ENCODE measurements around the gene FGFR2. TPM values are rescaled to one million over a fixed set of nuclear protein-coding genes. Genes with fewer than 3 reads are reported as not detected.

Gene FGFR2
- total RNA-seq, 2 experiments from 2014 or later: not detected

DNA sequence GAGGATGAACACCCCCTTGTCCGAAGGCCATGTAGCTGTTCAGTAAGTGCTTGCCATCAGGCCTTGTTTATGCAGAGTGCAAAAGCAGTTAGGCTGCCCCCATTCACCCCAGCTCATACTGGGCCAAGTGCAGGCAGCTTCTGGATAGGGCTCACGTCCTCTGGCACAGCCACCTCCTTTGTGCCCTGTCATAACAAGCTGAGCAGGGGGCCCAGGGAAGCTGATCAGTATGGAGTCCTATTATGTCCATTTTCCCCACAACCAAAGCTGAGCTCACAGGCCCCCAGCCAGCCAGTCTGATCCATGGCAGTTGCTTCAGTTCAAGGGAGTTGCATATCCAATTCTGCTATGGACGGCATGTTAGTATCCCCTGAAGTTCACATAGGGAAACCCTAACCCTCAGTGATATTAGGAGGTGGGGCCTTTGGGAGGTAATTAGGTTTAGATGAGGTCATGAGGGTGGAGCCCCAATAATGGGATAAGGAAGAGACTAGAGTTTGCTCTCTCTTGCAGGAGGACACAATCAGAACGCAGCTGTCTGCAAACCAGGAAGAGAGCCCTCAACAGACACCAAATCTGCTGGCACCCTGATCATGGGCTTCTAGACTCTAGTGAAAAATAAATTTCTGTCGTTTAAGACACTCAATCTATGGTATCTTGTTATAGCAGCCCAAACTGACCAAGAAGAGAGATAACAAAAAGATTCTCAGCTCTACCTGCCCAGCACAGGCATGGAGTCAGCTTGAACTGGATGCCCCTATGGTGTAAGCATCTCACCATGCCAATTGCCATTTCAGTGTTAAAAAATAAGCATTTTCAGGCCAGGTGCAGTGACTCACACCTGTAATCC, 155.9 kb downstream of the FGFR2 start:
- no peak overlapping the region for H3K27ac Mint-ChIP-seq
- DNase-seq: no peak
- H3K4me3 Mint-ChIP-seq: no peak overlapping the region
- H3K9me3 Mint-ChIP-seq: no peaks in the 10 kb centered on the region
- H3K36me3 Mint-ChIP-seq (ENCODE audit: low read depth): no peaks in the 10 kb centered on the region
- ChIA-PET CTCF (no interaction called here), POLR2A (no interaction called here)
- no peaks in the 10 kb centered on the region for H3K27me3 Mint-ChIP-seq
- intact Hi-C loops (cut with micrococcal nuclease): no loop called here
- TF ChIP-seq, protein P1, sequence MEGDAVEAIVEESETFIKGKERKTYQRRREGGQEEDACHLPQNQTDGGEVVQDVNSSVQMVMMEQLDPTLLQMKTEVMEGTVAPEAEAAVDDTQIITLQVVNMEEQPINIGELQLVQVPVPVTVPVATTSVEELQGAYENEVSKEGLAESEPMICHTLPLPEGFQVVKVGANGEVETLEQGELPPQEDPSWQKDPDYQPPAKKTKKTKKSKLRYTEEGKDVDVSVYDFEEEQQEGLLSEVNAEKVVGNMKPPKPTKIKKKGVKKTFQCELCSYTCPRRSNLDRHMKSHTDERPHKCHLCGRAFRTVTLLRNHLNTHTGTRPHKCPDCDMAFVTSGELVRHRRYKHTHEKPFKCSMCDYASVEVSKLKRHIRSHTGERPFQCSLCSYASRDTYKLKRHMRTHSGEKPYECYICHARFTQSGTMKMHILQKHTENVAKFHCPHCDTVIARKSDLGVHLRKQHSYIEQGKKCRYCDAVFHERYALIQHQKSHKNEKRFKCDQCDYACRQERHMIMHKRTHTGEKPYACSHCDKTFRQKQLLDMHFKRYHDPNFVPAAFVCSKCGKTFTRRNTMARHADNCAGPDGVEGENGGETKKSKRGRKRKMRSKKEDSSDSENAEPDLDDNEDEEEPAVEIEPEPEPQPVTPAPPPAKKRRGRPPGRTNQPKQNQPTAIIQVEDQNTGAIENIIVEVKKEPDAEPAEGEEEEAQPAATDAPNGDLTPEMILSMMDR (IDR thresholded peaks at IDR 0.05): no peak
- no peaks in the 10 kb centered on the region for H3K4me1 Mint-ChIP-seq (ENCODE audit: low read depth)
- ATAC-seq: no peak

DNA sequence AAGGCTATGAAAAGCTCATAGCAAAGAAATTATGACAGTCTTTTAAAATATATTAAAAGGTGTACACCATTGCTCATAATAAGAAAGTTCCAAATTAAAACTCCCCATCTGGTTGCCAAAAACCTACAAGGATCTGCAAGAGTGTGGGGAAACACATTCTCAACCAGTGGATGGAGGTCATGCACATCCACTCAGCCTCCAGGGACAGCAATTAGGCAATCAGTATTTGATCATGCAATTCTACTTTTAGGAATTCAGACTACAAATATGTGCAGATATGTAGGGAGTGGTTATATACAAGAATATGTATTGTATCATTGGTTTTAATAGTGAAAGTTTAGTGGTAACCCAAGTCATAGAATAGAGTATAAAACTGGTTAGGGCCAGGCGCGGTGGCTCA, 157.8 kb downstream of the FGFR2 start:
- Mint-ChIP-seq H3K4me1 (ENCODE audit: low read depth) (no peaks in the 10 kb centered on the region), H3K27ac (no peak overlapping the region), H3K9me3 (no peaks in the 10 kb centered on the region), H3K36me3 (ENCODE audit: low read depth) (no peaks in the 10 kb centered on the region), H3K4me3 (no peak overlapping the region), H3K27me3 (no peaks in the 10 kb centered on the region)
- no peak for DNase-seq
- POLR2A ChIA-PET: no interaction called here
- CTCF ChIA-PET: no interaction called here
- ATAC-seq: no peak
- intact Hi-C loops (cut with micrococcal nuclease): no loop called here
- TF ChIP-seq, protein P1 (IDR thresholded peaks at IDR 0.05): no peak

DNA sequence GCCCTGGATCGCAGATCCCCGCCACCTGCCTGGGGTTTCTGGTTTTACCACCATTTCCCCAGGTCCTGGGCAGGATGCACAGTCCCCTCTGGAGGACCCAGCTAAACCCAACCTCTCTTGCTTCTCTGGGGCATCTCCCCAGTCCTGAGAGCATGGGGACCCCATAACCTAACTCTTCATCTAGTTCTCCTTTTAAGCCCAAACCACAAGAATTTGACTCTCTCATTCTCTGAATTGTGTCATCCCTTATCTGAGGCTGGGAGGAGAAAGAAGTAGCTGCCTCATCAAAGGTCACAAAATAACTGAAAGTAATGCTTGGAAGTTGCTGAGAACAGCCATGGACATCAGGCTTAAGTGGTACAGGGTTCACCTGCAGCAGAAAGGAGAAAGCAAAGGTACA, 159.9 kb downstream of the FGFR2 start:
- H3K4me1 Mint-ChIP-seq (ENCODE audit: low read depth): no peaks in the 10 kb centered on the region
- H3K27me3 Mint-ChIP-seq: no peaks in the 10 kb centered on the region
- no peak overlapping the region for H3K27ac Mint-ChIP-seq
- DNase-seq: no peak
- no peak for ATAC-seq
- H3K4me3 Mint-ChIP-seq: no peak overlapping the region
- no peaks in the 10 kb centered on the region for H3K36me3 Mint-ChIP-seq (ENCODE audit: low read depth)
- intact Hi-C loops (cut with micrococcal nuclease): no loop called here
- ChIA-PET CTCF (no interaction called here), POLR2A (no interaction called here)
- TF ChIP-seq, protein P1 (IDR thresholded peaks at IDR 0.05): no peak
- H3K9me3 Mint-ChIP-seq: no peaks in the 10 kb centered on the region

DNA sequence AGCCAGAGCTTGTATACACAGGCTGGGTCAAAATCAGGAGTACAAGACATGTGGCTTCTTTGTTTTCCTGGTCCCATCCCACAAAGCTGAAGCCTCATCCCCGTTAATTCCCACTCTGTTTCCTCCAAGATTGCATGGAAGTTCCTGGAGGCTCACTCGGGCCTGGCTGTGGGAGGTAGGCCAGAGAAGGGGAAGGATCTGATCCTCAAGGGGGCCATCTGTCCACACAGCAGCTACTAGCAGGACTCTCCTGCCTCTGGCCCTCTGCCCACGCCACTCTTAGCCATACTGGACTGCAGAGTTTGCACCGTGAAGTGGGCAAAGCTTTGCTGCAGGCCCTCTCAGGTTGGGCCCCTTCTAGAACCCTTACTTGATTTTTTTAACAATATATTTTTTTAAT, 160.6 kb downstream of the FGFR2 start:
- ATAC-seq (no peak), DNase-seq (no peak)
- Mint-ChIP-seq H3K9me3 (peaks cover 1% of the 10 kb centered on the region), H3K4me3 (no peak overlapping the region), H3K36me3 (ENCODE audit: low read depth) (no peaks in the 10 kb centered on the region), H3K27me3 (no peaks in the 10 kb centered on the region), H3K27ac (no peak overlapping the region), H3K4me1 (ENCODE audit: low read depth) (no peaks in the 10 kb centered on the region)
- intact Hi-C loops (cut with micrococcal nuclease): no loop called here
- ChIA-PET CTCF (no interaction called here), POLR2A (no interaction called here)
- TF ChIP-seq, protein P1 (IDR thresholded peaks at IDR 0.05): no peak

DNA sequence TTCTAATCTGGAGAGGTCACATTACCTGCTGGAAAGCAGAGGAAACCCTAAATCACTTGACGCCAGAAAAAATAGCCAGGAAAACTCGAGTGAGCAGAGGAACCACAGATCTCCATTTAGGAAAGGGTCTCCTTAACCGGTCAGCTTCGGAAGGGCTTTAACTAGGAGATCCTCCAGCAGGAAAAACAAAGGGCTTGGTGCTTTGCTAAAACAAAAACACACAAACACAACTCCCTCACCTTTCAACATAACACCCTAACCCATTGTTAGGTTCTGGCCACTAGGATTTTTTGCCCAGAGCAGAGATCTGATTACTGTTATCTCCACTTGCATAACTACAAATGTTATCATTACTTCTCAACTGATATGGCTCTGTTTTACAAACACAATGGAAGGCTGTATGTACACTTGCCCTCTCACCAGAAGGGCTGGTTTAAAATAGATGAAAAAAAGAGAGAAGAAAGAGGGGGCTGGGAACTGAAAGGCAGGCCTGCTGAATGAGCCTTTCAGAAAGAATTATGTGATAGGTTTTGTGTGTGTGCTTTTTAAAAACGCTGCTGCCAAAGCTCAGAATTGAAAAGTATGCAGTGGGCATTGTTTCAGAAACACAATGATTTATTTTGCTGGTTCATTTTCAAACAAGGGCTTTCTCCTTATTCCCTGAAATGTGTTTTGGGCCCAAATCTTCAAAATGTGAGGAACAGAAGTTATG, 161.5 kb downstream of the FGFR2 start:
- TF ChIP-seq, protein P1 (IDR thresholded peaks at IDR 0.05): no peak
- no peak for DNase-seq
- H3K4me1 Mint-ChIP-seq (ENCODE audit: low read depth): no peaks in the 10 kb centered on the region
- ChIA-PET CTCF (no interaction called here), POLR2A (no interaction called here)
- no peak for ATAC-seq
- H3K9me3 Mint-ChIP-seq: peaks cover 3% of the 10 kb centered on the region
- H3K36me3 Mint-ChIP-seq (ENCODE audit: low read depth): no peaks in the 10 kb centered on the region
- no peak overlapping the region for H3K27ac Mint-ChIP-seq
- intact Hi-C loops (cut with micrococcal nuclease): no loop called here
- no peaks in the 10 kb centered on the region for H3K27me3 Mint-ChIP-seq
- no peak overlapping the region for H3K4me3 Mint-ChIP-seq

All from activated CD8-positive, alpha-beta T cell treated with anti-CD3 and anti-CD28 coated beads for 36 hours (primary cell).